Fibroblast of lung (primary cell): Measurements from ENCODE around the gene TMPRSS11F.

Experiments used
- EZH2 ChIP-seq: IDR thresholded peaks from 2 replicates; pipeline ENCODE4 v1.5.1; 2012; ENCODE audit warnings: low read length, control low read depth, mild to moderate bottlenecking; ENCODE audit errors: missing control alignments
- TF ChIP-seq, protein P1 (sequence below), 2 donors: IDR thresholded peaks in 1 of 2; conservative IDR thresholded peaks in 1 of 2; 1 replicate in 1 of 2; 2 replicates in 1 of 2; pipeline ENCODE4 v1.5.1; 2011 to 2012; ENCODE audit warnings: low read length in 2 of 2, control low read depth in 1 of 2, inconsistent platforms in 1 of 2, low read depth in 1 of 2, mild to moderate bottlenecking in 1 of 2

DNA sequence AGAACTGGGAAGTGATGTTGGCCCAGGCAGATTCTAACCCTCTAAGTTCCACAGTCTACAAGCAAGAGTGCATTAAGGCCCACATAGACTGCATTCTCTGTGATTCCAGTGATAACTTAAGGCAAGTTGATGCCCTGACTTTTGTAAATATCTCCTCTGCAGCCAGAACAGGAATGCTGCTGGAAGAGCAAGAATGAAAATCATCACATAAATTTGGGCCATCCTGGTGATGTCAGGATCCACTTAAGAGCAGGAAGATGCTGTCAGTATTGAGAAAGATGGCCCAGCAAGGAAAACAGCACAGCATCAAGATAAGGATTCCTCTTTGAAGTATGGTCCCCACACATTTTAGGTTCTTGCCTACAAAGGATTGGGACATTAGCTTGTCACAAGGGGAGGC, 52.4 kb downstream of the TMPRSS11F start:
- TF ChIP-seq, protein P1, sequence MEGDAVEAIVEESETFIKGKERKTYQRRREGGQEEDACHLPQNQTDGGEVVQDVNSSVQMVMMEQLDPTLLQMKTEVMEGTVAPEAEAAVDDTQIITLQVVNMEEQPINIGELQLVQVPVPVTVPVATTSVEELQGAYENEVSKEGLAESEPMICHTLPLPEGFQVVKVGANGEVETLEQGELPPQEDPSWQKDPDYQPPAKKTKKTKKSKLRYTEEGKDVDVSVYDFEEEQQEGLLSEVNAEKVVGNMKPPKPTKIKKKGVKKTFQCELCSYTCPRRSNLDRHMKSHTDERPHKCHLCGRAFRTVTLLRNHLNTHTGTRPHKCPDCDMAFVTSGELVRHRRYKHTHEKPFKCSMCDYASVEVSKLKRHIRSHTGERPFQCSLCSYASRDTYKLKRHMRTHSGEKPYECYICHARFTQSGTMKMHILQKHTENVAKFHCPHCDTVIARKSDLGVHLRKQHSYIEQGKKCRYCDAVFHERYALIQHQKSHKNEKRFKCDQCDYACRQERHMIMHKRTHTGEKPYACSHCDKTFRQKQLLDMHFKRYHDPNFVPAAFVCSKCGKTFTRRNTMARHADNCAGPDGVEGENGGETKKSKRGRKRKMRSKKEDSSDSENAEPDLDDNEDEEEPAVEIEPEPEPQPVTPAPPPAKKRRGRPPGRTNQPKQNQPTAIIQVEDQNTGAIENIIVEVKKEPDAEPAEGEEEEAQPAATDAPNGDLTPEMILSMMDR (conservative IDR thresholded peaks at IDR 0.05 in 1 of 2, IDR thresholded peaks at IDR 0.05 in 1 of 2; ENCODE audit: low read depth in 1 of 2, low read length in 2 of 2), result no peak
- no peak for TF ChIP-seq EZH2
